ENCODE data around the gene PRCD.

GRCh38 chr17:76558198-76559095, 18.6 kb downstream of the PRCD start:
- TF ChIP-seq EZH2 (IDR thresholded peaks at IDR 0.05; ENCODE audit: insufficient read depth, poor library complexity, severe bottlenecking) (no peak), EZH2phosphoT487 (IDR thresholded peaks at IDR 0.05; ENCODE audit: insufficient read depth, low read depth) (no peak)

All from GM23248 (cell line).